IPS-11a (cell line): ENCODE results near the gene ATG9B.

Experiments used
- H3K4me3 ChIP-seq: one replicate; pipeline ENCODE4 v1.5.1; 2013; ENCODE audit warnings: low read depth, low read length, control low read depth

Gene ATG9B

GRCh38 chr7:151024435-151025056 lies at the start of gene ATG9B:
Gene ATG9B, minus strand, starts transcription at chr7:151024494. Its CDS starts 71 bp downstream, at chr7:151024423.
- H3K4me3 ChIP-seq, result no peak within 1 kb of the TSS

GRCh38 chr7:151073990-151074389 lies 49.7 kb upstream of the ATG9B start:
- H3K4me3 ChIP-seq, result no peak overlapping the region

- no peak overlapping the region for H3K4me3 ChIP-seq
These were observed 47.0 kb upstream of the ATG9B start for GRCh38 chr7:151071032-151071866.

- no peak overlapping the region for H3K4me3 ChIP-seq
These were observed 46.3 kb upstream of the ATG9B start for GRCh38 chr7:151070574-151070960.

- H3K4me3 ChIP-seq, result no peak overlapping the region
These were observed 45.7 kb upstream of the ATG9B start for GRCh38 chr7:151069841-151070573.

- H3K4me3 ChIP-seq, result no peak overlapping the region
These were observed 43.9 kb upstream of the ATG9B start for GRCh38 chr7:151068069-151068773.

- H3K4me3 ChIP-seq, result no peak overlapping the region
These were observed 42.1 kb upstream of the ATG9B start for GRCh38 chr7:151066273-151066974.

GRCh38 chr7:151065516-151065915 lies 41.2 kb upstream of the ATG9B start:
- H3K4me3 ChIP-seq, result no peak overlapping the region

GRCh38 chr7:151064993-151065392 lies 40.7 kb upstream of the ATG9B start:
- H3K4me3 ChIP-seq, result no peak overlapping the region

GRCh38 chr7:151064454-151064853 lies 40.2 kb upstream of the ATG9B start:
- H3K4me3 ChIP-seq, result no peak overlapping the region

GRCh38 chr7:151063212-151063561 lies 38.9 kb upstream of the ATG9B start:
- peak overlapping the region; percentile 14 for H3K4me3 ChIP-seq

GRCh38 chr7:151062399-151063211 lies 38.3 kb upstream of the ATG9B start:
- H3K4me3 ChIP-seq, result peak overlapping the region; percentile 60

- H3K4me3 ChIP-seq, result peak overlapping the region; percentile 25
These were observed 37.8 kb upstream of the ATG9B start for GRCh38 chr7:151062111-151062398.

GRCh38 chr7:151061213-151062110 lies 37.2 kb upstream of the ATG9B start:
- H3K4me3 ChIP-seq, result peak overlapping the region; percentile 25

- H3K4me3 ChIP-seq, result peak overlapping the region; percentile 62
These were observed 36.3 kb upstream of the ATG9B start for GRCh38 chr7:151060416-151061212.

GRCh38 chr7:151060113-151060415 lies 35.8 kb upstream of the ATG9B start:
- H3K4me3 ChIP-seq, result peak overlapping the region; percentile 62

GRCh38 chr7:151059367-151060112 lies 35.2 kb upstream of the ATG9B start, which contains the start of gene SLC4A2:
Gene SLC4A2, plus strand, starts transcription at chr7:151059589. Its CDS starts 2,399 bp downstream, at chr7:151061988.
- peak within 1 kb of the TSS; percentile 62 for H3K4me3 ChIP-seq
